DND-41 (cell line): Measurements from ENCODE around the gene NPW.
A peak's percentile ranks its signal among the peaks of the same experiment; 100 is the strongest.

ENCODE experiments used
- EZH2 ChIP-seq: IDR thresholded peaks from 3 replicates; pipeline ENCODE4 v1.6.1; 2012; ENCODE audit warnings: borderline replicate concordance, low read depth, mild to moderate bottlenecking, moderate library complexity, low read length, inconsistent platforms; ENCODE audit not compliant: severe bottlenecking
- TF ChIP-seq, protein P1 (sequence below): IDR thresholded peaks from 2 replicates; pipeline ENCODE4 v1.5.1; 2012; ENCODE audit warnings: borderline replicate concordance, low read length, moderate library complexity, mild to moderate bottlenecking; ENCODE audit not compliant: poor library complexity, severe bottlenecking; ENCODE audit errors: extremely low read depth

DNA sequence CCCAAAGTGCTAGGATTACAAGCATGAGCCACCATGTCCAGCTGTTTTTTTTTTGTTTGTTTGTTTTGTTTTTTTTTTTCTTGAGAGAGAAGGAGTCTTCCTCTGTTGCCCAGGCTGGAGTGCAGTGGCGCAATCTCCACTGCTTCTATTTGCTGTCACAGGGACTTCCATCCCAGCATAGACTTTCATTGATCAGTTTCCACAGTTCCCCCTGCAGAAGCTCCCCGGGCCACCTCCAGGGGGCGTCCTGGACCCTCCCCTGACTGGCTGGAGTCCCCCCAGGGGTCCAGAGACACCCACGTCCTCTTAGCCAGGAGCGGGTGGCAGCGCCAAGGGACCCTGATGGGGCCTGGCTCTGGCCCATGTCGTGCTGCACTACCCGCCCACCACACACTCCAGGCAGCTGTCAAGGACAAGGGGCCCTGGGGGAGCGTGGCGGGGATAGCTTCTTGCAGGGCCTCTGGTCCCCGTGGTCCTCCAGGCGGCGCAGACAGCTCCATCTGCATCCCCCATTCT, 3.1 kb upstream of the NPW start:
- TF ChIP-seq, protein P1, sequence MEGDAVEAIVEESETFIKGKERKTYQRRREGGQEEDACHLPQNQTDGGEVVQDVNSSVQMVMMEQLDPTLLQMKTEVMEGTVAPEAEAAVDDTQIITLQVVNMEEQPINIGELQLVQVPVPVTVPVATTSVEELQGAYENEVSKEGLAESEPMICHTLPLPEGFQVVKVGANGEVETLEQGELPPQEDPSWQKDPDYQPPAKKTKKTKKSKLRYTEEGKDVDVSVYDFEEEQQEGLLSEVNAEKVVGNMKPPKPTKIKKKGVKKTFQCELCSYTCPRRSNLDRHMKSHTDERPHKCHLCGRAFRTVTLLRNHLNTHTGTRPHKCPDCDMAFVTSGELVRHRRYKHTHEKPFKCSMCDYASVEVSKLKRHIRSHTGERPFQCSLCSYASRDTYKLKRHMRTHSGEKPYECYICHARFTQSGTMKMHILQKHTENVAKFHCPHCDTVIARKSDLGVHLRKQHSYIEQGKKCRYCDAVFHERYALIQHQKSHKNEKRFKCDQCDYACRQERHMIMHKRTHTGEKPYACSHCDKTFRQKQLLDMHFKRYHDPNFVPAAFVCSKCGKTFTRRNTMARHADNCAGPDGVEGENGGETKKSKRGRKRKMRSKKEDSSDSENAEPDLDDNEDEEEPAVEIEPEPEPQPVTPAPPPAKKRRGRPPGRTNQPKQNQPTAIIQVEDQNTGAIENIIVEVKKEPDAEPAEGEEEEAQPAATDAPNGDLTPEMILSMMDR: peak; percentile 64
- TF ChIP-seq EZH2: no peak
